Muscle layer of colon (tissue), 2 donors: Measurements from ENCODE around the gene ADGRG3.

Experiments used
- H3K27ac ChIP-seq: one replicate; pipeline ENCODE4 v1.7.0; 2013; ENCODE audit warnings: low read depth, mild to moderate bottlenecking, low read length, moderate library complexity
- H3K27me3 ChIP-seq, 2 donors: one replicate each; pipeline ENCODE4 v1.7.0; 2013; ENCODE audit warnings: low read length in 2 of 2, mild to moderate bottlenecking in 2 of 2; ENCODE audit not compliant: insufficient read depth in 2 of 2, control insufficient read depth in 1 of 2
- H3K36me3 ChIP-seq: one replicate; pipeline ENCODE4 v1.7.0; 2013; ENCODE audit warnings: mild to moderate bottlenecking, low read length; ENCODE audit not compliant: insufficient read depth
- H3K4me1 ChIP-seq: one replicate; pipeline ENCODE4 v1.7.0; 2013; ENCODE audit warnings: mild to moderate bottlenecking, low read length; ENCODE audit not compliant: insufficient read depth
- H3K4me3 ChIP-seq, 2 donors: one replicate each; pipeline ENCODE4 v1.7.0; 2013; ENCODE audit warnings: low read length in 2 of 2, low read depth in 1 of 2, mild to moderate bottlenecking in 1 of 2, moderate library complexity in 1 of 2
- H3K9ac ChIP-seq: one replicate; pipeline ENCODE4 v1.7.0; 2013; ENCODE audit warnings: low read length
- H3K9me3 ChIP-seq: one replicate; pipeline ENCODE4 v1.7.0; 2013; ENCODE audit warnings: mild to moderate bottlenecking, low read length
- donor health status: abdominal sarcoma.
- donor health status: Adenocarcinoma of cecum.

Gene ADGRG3

DNA sequence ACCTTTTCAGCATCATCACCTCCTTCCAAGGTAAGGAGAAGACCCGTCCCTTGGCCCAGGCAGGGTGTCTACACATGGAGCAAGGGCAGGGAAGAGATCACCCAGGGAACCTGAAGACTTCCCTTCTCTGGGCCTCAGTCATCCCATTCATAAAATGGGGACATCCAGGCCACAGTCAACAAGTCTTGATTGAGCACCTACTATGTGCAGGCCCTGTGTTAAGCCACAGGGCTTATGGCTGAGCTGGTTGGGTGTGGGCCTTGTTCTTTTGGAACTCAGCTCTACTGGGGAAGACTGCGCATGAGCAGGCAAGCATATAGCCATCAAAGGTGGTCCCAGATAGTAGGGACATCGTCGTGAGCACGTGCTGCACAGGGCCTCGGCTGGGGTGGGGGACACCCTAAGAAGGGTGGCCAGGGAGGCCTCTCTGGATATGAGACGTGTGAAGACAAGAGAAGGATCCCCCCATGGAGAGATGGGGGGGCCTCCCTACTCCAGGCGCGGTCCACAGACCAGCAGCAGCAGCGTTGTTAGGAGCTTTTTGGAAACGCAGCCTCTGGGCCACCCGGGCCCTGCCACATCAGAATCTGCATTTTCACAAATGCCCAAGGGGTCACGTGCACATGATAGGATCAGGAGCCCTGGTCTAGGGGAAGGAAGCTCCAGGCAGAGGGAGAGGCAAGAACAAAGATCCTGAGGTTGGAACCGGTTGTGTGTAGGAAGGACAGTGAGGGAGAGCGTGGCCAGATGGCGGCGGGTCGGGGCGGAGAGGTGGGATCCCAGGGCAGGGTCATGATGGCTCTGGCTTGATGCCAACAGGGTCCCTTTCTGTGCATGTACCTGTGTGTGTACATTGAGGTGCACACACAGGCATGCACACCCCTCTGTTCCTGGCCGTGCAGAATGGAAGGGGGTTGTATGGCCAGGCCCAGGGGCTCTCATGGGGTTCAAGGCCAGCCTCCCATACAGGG is 5.9 kb upstream of the ADGRG3 start:
- Histone ChIP-seq H3K9me3 (no peaks in the 10 kb centered on the region), H3K4me1 (no peaks in the 10 kb centered on the region), H3K27me3 (no peaks in the 10 kb centered on the region), H3K27ac (no peak overlapping the region), H3K4me3 (no peak overlapping the region), H3K9ac (no peak overlapping the region), H3K36me3 (no peaks in the 10 kb centered on the region)

DNA sequence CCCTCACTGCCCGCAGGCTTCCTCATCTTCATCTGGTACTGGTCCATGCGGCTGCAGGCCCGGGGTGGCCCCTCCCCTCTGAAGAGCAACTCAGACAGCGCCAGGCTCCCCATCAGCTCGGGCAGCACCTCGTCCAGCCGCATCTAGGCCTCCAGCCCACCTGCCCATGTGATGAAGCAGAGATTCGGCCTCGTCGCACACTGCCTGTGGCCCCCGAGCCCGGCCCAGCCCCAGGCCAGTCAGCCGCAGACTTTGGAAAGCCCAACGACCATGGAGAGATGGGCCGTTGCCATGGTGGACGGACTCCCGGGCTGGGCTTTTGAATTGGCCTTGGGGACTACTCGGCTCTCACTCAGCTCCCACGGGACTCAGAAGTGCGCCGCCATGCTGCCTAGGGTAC is 4.7 kb upstream of the ADGRG3 start:
- H3K27me3 ChIP-seq = no peaks in the 10 kb centered on the region
- no peak overlapping the region for H3K9ac ChIP-seq
- H3K4me3 ChIP-seq = no peak overlapping the region
- H3K9me3 ChIP-seq = no peaks in the 10 kb centered on the region
- H3K36me3 ChIP-seq = no peaks in the 10 kb centered on the region
- H3K27ac ChIP-seq = no peak overlapping the region
- H3K4me1 ChIP-seq = no peaks in the 10 kb centered on the region

DNA sequence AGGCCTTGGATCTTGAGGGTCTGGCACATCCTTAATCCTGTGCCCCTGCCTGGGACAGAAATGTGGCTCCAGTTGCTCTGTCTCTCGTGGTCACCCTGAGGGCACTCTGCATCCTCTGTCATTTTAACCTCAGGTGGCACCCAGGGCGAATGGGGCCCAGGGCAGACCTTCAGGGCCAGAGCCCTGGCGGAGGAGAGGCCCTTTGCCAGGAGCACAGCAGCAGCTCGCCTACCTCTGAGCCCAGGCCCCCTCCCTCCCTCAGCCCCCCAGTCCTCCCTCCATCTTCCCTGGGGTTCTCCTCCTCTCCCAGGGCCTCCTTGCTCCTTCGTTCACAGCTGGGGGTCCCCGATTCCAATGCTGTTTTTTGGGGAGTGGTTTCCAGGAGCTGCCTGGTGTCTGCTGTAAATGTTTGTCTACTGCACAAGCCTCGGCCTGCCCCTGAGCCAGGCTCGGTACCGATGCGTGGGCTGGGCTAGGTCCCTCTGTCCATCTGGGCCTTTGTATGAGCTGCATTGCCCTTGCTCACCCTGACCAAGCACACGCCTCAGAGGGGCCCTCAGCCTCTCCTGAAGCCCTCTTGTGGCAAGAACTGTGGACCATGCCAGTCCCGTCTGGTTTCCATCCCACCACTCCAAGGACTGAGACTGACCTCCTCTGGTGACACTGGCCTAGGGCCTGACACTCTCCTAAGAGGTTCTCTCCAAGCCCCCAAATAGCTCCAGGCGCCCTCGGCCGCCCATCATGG is 4.0 kb upstream of the ADGRG3 start:
- Histone ChIP-seq H3K36me3 (no peaks in the 10 kb centered on the region), H3K9me3 (no peaks in the 10 kb centered on the region), H3K27ac (no peak overlapping the region), H3K27me3 (no peaks in the 10 kb centered on the region), H3K4me1 (no peaks in the 10 kb centered on the region), H3K4me3 (no peak overlapping the region), H3K9ac (no peak overlapping the region)

DNA sequence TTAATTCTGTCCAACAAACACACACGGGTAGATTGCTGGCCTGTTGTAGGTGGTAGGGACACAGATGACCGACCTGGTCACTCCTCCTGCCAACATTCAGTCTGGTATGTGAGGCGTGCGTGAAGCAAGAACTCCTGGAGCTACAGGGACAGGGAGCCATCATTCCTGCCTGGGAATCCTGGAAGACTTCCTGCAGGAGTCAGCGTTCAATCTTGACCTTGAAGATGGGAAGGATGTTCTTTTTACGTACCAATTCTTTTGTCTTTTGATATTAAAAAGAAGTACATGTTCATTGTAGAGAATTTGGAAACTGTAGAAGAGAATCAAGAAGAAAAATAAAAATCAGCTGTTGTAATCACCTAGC is 3.5 kb upstream of the ADGRG3 start:
- no peak overlapping the region for H3K9ac ChIP-seq
- H3K9me3 ChIP-seq = no peaks in the 10 kb centered on the region
- no peak overlapping the region for H3K27ac ChIP-seq
- H3K27me3 ChIP-seq = no peaks in the 10 kb centered on the region
- no peak overlapping the region for H3K4me3 ChIP-seq
- no peaks in the 10 kb centered on the region for H3K4me1 ChIP-seq
- no peaks in the 10 kb centered on the region for H3K36me3 ChIP-seq

DNA sequence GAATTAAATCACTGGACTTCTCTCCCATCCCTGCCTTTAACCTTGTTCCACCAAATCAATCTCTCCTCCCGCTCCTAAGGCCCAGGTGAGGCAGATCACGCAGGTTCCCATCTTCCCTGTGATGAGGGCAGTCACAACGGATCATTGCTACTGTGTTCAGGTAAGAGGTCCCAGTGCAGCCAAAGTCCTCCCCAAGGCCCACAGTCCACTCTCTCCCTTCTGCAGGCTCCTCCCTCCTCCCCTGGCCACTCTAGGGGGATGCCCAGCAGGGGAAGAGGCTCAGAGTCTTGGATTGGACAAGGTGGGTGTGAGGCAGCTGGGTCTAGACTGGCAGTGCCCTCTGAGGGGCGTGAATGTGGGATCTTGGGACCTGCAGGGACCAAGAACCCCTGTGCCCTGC is 2.6 kb upstream of the ADGRG3 start:
- Histone ChIP-seq H3K9me3 (no peaks in the 10 kb centered on the region), H3K9ac (no peak overlapping the region), H3K4me1 (no peaks in the 10 kb centered on the region), H3K27me3 (no peaks in the 10 kb centered on the region), H3K27ac (no peak overlapping the region), H3K4me3 (no peak overlapping the region), H3K36me3 (no peaks in the 10 kb centered on the region)

DNA sequence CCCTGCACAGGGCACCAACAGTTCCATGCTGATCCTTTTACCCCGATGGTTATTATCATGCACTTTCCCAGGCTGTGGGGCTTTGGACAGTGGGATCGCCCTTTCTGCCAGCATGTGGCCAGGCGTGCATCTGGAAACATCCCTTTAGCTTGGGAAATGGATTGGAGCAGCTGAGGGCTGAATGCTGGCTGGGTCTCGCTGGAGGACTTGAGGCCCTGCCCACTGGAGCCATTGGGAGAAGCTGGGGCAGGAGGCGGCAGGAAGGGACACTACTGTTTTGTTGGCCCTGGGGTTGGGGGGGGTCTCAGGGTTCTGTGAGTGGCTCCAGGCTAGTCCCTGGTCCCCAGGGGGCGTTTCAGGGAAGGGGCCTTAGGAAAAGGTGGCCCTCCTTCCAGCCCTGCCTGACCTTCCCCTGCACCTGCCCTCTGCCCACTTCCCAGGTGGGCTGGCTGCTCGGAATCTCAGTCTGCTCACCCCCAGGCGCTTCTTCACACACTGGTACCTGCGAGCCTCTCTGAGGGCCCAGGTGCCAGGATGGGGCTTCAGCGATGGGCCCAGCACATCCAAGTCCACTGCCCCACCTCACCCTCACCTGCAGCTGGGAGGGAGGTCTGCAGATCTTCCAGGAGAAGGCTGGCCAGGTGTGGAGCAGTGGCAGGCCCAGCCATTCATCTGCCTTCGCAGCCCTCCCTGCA is 1.6 kb upstream of the ADGRG3 start:
- no peak overlapping the region for H3K9ac ChIP-seq
- H3K27ac ChIP-seq = no peak overlapping the region
- no peaks in the 10 kb centered on the region for H3K9me3 ChIP-seq
- no peaks in the 10 kb centered on the region for H3K4me1 ChIP-seq
- no peak overlapping the region for H3K4me3 ChIP-seq
- H3K36me3 ChIP-seq = no peaks in the 10 kb centered on the region
- H3K27me3 ChIP-seq = no peaks in the 10 kb centered on the region

DNA sequence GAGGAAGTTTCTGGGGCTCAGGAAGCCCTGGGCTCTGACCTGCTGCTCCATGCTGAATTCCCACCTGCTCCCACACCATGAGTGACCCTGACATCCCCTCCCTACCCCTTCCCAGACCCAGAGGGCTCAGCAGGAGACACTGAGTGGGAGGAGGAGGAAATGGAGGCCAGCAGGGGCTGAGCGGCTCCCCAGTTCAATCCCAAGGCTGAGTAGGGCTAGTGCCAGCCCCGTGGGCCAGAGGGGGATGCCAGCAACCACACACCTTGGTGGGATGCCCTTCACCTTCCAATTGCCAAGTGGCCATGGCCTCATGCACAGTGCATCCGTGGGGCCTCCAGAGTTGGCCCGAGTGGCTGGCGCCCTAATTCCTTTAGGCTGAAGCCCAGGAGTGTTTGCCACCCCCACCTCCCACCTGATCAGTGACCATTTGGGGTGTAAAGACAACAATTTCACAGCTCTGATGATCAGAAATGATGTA is 1.0 kb upstream of the ADGRG3 start:
- Histone ChIP-seq H3K4me3 (no peak overlapping the region), H3K9me3 (no peaks in the 10 kb centered on the region), H3K9ac (no peak overlapping the region), H3K4me1 (no peaks in the 10 kb centered on the region), H3K27me3 (no peaks in the 10 kb centered on the region), H3K36me3 (no peaks in the 10 kb centered on the region), H3K27ac (no peak overlapping the region)

DNA sequence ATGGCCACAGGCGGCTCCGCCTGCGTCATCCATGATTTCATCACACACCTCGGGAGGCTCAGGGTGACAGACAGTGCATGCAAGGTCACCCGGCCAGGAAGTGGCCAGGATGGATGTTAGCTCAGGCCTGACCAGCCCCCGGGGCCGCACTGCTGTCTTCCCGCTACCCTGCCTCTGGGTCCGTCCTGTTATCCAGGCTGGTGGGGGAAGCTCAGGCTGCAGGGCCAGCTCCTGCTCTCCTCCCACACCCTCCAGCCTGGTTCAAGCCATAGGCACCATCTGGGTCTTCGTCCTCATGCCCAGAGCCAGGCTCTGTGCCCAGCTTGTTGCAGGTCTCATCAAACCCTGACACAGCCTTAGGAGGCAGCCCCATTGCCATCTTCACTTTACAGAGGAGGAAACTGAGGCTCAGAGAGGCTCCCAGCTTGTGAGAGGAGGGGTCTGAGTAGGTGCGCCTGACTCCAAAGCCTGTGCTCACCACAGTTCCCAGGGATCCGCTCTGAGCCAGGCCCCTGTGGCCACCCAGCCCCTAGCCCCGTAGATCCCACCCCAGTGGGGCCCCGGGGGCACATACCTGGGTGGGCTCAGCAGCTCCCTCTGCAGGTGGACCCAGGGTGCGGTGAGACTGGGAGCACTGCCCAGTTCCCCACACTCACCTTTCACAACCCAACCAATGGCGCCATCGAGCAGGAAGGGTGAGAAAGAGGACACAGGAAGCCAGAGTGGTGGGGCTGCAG is 412 bp upstream of the ADGRG3 start:
- no peak overlapping the region for H3K9ac ChIP-seq
- H3K27ac ChIP-seq = no peak overlapping the region
- no peaks in the 10 kb centered on the region for H3K9me3 ChIP-seq
- no peak overlapping the region for H3K4me3 ChIP-seq
- no peaks in the 10 kb centered on the region for H3K27me3 ChIP-seq
- no peaks in the 10 kb centered on the region for H3K36me3 ChIP-seq
- H3K4me1 ChIP-seq = no peaks in the 10 kb centered on the region

DNA sequence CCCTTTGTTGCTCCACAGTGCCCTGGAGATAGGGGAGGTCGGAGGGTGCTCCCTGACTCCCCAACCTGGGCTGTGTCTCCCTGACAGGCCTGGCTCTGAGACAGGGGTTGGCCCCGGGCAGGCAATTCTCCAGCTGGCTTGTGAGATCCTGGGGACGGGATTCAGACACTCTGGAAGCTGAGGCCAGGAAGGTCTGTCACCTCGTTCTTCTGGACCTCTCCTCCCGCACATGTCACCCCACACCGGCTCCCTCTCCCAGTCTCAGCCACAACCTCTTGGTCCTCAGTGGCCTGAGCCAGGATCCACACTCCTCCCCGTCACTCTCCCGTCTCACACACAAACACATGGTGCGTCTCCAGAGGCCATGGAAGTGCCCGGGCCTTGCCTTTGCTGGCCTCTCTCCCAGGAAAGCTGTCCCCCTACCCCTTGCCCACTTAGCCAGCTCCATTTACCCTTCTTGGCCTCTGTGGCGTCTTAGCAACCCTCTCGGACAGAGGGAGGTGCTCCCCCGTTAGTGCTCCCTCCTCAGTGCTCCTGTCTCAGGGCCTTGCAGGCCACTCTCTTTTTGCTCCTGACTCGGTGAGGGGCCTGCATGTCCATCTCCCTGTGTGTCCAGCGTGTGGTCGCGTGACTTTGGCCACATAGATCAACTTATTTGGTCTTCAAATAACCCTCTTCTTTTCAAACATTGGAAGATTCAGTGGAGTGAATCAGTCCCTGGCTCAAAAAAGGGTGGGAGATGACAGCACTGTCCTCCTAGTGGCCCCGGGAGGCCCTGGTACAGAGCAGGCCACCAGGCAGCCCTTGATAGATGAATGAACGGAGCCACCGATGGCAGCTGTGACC is 747 bp downstream of the ADGRG3 start:
- Histone ChIP-seq H3K27me3 (peaks cover 0 to 8% of the 10 kb centered on the region in 2 donors), H3K4me3 (no peak overlapping the region), H3K27ac (no peak overlapping the region), H3K4me1 (no peaks in the 10 kb centered on the region), H3K36me3 (no peaks in the 10 kb centered on the region), H3K9ac (no peak overlapping the region), H3K9me3 (no peaks in the 10 kb centered on the region)

DNA sequence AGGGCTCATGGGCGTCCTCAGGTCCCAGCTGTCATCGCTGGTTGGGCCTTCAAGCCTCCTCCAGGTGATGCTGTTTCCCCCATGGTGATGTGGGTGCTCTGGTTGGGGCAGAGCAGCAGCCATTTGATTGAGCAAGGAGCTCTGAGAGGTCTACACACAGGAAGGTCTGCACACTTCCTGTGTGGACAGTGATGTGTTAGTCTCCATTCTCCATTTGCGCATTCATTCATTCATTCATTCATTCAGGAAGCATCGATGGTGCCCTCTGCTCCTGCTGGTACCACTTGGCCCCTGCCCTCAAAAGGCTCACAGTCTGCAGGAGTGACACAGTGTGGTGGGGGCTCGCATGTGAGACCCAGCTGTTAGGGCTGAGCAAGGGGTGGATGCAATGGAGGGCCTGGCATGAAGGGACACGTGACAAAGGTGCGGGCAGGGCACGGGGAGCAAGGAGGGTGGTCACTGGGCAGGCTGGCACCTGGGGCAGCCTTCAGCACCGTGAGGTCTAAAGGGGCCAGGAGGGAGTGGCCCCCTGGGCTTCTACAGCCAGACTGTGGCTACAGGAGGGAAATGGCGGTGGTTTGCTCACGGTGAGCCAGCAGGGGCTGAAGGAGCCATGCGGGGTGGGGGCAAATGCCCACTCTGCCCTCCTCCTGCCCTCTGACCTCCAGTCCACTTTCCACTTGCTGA is 1.5 kb downstream of the ADGRG3 start:
- Histone ChIP-seq H3K27ac (no peak overlapping the region), H3K4me1 (no peaks in the 10 kb centered on the region), H3K4me3 (no peak overlapping the region), H3K9me3 (no peaks in the 10 kb centered on the region), H3K9ac (no peak overlapping the region), H3K36me3 (no peaks in the 10 kb centered on the region), H3K27me3 (peaks cover 0 to 8% of the 10 kb centered on the region in 2 donors)
